GM12873 (cell line): ENCODE results near the gene LRRC38.

ENCODE experiments used
- TF ChIP-seq, protein P1 (sequence below): IDR thresholded peaks from 2 replicates; pipeline ENCODE4 v1.5.1; 2012; ENCODE audit warnings: low read depth, mild to moderate bottlenecking, moderate library complexity, low read length, control low read depth; ENCODE audit not compliant: insufficient read depth; ENCODE audit errors: missing control alignments

LRRC38 gene

DNA sequence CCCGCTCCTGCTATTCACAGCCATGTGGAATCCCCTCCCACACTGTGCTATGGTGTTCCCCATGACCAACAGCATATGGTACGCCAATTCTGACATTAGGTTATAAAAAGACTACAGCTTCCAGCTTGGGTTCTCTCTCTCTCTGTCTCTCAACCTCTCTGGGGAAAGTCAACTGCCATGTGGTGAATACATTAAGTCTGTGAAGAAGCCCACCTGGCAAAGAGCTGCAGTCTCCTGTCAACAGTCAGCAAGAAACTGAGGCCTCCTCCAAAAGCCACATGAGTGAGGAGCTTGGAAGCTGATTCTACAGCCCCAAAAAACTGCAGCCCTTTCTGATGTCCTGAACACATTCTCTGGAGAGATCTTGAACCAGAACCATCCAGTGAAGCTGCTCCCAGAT lies 25.0 kb upstream of the LRRC38 start:
- TF ChIP-seq, protein P1, sequence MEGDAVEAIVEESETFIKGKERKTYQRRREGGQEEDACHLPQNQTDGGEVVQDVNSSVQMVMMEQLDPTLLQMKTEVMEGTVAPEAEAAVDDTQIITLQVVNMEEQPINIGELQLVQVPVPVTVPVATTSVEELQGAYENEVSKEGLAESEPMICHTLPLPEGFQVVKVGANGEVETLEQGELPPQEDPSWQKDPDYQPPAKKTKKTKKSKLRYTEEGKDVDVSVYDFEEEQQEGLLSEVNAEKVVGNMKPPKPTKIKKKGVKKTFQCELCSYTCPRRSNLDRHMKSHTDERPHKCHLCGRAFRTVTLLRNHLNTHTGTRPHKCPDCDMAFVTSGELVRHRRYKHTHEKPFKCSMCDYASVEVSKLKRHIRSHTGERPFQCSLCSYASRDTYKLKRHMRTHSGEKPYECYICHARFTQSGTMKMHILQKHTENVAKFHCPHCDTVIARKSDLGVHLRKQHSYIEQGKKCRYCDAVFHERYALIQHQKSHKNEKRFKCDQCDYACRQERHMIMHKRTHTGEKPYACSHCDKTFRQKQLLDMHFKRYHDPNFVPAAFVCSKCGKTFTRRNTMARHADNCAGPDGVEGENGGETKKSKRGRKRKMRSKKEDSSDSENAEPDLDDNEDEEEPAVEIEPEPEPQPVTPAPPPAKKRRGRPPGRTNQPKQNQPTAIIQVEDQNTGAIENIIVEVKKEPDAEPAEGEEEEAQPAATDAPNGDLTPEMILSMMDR, result no peak

DNA sequence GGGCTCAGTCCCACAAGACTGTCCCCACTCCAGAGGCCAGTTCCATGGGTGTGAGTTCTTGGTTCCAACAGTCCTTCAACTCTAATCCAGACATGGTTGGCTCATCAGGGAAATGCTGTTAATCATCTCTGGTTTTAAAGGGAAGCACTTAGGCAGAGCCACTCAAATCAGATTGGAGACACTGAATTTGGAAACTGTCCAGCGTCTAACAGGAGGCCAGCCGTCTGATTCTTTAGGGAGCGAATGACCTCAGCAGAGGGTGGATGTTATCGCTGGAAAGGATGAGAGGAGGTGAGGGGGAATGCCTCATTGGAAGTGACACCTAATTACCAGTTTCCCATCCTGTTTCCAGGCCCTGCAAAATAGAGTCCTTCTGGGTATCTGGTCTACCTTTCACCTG lies 22.8 kb upstream of the LRRC38 start:
- TF ChIP-seq, protein P1, result no peak

DNA sequence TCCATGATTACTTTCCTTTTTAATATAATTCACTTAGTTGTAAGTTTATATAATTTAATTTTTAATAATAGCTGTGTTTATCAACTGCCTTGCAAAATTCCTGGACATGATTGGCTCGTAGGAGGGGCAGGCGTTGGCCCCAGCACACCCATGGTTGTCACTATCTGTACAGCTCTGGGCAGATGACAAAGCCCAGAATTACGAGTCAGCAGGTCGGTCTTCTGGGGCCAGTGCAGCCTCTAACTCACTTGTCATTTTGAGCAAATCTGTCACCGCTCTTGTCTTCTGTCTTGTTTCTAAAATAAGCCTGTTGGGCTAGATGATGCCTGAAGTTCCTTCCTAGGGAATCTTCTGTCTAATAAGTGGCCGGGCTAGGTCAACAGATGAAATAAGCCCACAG lies 21.4 kb upstream of the LRRC38 start:
- TF ChIP-seq, protein P1, result no peak

DNA sequence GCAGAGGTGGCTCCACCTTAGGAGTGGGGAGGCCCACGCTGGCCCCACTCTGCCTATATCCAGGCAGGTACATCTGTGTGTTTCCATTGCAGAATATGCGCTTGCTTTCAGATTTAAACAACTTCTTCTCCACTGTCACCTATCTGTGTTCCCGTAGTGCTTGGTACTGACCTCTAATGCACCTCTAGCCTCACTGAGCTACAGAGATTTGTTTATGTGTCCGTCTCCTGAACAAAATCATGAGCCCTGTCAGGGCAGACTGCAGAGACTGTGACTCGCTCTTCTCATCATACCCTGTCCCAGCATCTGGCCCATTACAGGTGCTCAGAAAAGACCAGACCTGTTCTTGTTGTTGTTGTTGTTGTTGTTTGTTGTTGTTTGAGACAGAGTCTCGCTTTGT lies 14.5 kb upstream of the LRRC38 start:
- TF ChIP-seq, protein P1, result no peak

DNA sequence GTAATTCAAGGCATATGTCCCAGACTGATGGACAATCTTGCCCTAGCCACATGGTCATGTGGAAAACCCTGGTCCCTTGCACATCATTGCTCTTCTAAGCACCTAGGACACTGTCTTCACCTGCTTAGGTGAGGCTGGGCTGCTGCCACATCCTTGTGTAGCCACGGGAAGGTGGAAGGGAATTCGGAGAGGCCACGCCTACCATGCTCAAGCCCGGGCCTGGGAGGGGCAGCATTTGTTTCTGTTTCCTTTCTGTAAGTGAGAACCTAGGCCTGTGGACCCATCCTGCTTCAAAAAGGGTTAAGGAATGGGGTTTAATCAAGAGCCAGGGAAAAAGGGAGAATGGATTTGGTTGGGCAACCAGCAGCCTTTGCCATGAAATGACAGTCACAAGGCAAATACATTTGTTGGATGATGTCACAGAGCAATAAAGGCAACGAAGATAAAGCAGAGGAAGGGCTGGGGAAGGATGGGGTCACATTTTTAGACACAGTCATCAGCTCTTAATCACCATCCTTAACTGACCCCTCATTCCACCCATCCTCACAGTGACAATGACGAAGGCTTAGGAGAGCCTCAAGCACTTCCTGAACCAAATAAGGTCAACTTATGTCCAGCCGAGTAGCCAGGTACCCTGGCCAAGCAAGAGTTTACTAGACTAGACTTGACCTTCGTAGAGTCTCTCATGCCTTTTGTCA lies 10.1 kb upstream of the LRRC38 start:
- TF ChIP-seq, protein P1, result no peak

DNA sequence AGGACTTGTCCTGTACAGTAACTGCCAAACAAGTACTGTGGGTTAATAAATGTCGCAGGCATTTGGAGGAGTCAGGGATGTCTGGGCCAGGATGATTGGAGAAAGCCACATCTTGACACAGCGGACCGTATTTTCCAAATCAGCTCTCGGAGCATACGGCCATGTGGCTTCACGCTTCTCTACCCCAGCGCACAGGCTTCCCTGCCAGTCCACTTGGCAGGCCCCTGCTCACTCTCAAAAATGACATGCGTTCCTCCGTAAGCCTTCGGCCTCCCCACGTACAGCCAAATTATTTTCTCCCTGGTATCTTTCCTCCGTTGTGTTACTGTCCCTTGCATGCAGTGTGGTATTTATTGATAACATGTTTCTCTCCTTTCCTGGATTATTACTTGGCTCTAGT lies 7.2 kb upstream of the LRRC38 start:
- TF ChIP-seq, protein P1, result no peak

DNA sequence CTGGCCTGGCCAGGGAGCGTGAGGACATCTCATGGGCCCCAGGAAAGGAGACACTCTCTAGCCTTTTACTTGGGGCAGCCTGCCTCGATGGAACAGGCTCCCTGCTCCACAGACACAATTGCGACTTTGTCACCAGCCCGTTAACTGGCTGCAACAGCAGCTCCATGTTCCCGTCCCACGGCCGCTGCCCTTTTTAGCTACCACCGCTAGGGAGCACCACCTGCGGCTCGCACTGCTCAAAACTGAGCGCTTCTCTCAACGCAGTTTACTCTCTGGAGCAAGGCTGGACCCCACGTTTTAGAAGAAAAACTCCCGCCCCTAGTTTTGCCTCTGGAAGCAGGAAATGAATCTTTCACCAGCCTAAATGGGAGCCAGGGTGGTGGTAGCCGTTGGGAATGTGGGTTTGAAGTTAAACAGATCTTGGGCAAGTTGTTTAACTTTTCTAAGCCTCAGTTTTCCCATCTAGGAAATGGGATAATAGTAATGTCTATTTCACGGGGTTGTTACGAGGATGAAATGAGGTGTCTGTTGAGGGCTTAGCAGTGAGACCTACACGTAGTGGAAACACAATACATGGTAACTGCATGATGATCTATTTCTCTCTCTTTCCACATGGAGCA lies 3.5 kb upstream of the LRRC38 start:
- TF ChIP-seq, protein P1, result peak; percentile 70
